Measurements from ENCODE around the gene DIS3L2.

Gene DIS3L2

GRCh38 chr2:232255033-232255432, 293.5 kb downstream of the DIS3L2 start:
- no peak overlapping the region for H3K4me3 ChIP-seq (ENCODE audit: low read depth in 1 of 2, low read length in 2 of 2)
- H3K4me1 ChIP-seq (ENCODE audit: control insufficient read depth in 1 of 2, insufficient read depth in 2 of 2, low read length in 2 of 2) = no peaks in the 10 kb centered on the region
- H3K36me3 ChIP-seq (ENCODE audit: control insufficient read depth in 1 of 2, insufficient read depth in 2 of 2, low read length in 2 of 2) = peaks cover 0 to 7% of the 10 kb centered on the region in 2 donors
- H3K9me3 ChIP-seq (ENCODE audit: control insufficient read depth in 1 of 2, low read length in 2 of 2) = no peaks in the 10 kb centered on the region
- no peaks in the 10 kb centered on the region for H3K27me3 ChIP-seq (ENCODE audit: low read depth, low read length)
- no peak overlapping the region for H3K27ac ChIP-seq (ENCODE audit: low read length)

DNA sequence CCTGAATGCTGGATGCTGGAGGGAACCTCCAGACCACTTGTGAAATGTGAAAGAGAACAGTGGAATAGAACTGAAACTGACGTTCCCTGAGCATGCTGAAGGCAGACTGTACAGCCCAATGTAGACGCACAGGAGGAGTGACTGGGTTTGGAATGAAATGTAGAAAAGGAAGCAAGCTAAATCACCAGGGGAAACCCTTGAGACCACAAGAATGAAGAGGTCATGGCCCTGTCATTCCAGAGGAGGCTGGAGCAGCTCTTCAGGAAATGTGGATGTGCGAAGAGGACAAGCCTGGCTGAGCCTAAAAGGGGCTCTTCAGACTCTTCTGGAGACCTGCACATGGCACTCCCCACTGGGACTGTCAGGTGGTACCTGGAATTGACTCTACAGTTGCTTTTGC, 298.6 kb downstream of the DIS3L2 start:
- no peaks in the 10 kb centered on the region for H3K27me3 ChIP-seq (ENCODE audit: low read depth, low read length)
- no peak overlapping the region for H3K27ac ChIP-seq (ENCODE audit: low read length)
- H3K36me3 ChIP-seq (ENCODE audit: control insufficient read depth in 1 of 2, insufficient read depth in 2 of 2, low read length in 2 of 2) = peaks cover 23 to 26% of the 10 kb centered on the region in 2 donors
- no peaks in the 10 kb centered on the region for H3K4me1 ChIP-seq (ENCODE audit: control insufficient read depth in 1 of 2, insufficient read depth in 2 of 2, low read length in 2 of 2)
- H3K9me3 ChIP-seq (ENCODE audit: control insufficient read depth in 1 of 2, low read length in 2 of 2) = no peaks in the 10 kb centered on the region
- H3K4me3 ChIP-seq (ENCODE audit: low read depth in 1 of 2, low read length in 2 of 2) = no peak overlapping the region

GRCh38 chr2:232261776-232262175, 300.3 kb downstream of the DIS3L2 start:
- Histone ChIP-seq H3K27me3 (ENCODE audit: low read depth, low read length) (no peaks in the 10 kb centered on the region), H3K9me3 (ENCODE audit: control insufficient read depth in 1 of 2, low read length in 2 of 2) (no peaks in the 10 kb centered on the region), H3K4me3 (ENCODE audit: low read depth in 1 of 2, low read length in 2 of 2) (no peak overlapping the region), H3K27ac (ENCODE audit: low read length) (no peak overlapping the region), H3K36me3 (ENCODE audit: control insufficient read depth in 1 of 2, insufficient read depth in 2 of 2, low read length in 2 of 2) (peaks cover 23 to 31% of the 10 kb centered on the region in 2 donors), H3K4me1 (ENCODE audit: control insufficient read depth in 1 of 2, insufficient read depth in 2 of 2, low read length in 2 of 2) (no peaks in the 10 kb centered on the region)

DNA sequence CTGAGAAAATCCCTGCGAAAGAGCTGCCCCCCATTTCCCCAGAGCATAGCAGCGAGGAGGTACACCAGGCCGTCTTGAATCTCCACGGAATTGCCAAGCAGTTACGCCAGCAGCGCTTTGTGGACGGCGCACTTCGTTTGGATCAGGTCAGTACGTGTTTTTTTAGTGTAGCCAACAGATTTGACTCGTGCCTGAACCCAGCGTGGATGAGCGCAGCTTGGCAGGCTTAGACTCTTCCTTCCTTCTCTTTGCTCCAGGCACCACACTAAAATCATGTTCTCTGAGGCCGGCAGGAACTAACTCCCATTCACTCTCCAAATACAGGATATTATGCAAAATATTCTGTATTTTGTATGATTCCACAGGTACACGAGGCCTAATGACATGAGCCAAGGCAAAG, 301.8 kb downstream of the DIS3L2 start:
- no peaks in the 10 kb centered on the region for H3K9me3 ChIP-seq (ENCODE audit: control insufficient read depth in 1 of 2, low read length in 2 of 2)
- no peaks in the 10 kb centered on the region for H3K27me3 ChIP-seq (ENCODE audit: low read depth, low read length)
- H3K36me3 ChIP-seq (ENCODE audit: control insufficient read depth in 1 of 2, insufficient read depth in 2 of 2, low read length in 2 of 2) = peaks cover 23 to 35% of the 10 kb centered on the region in 2 donors
- no peaks in the 10 kb centered on the region for H3K4me1 ChIP-seq (ENCODE audit: control insufficient read depth in 1 of 2, insufficient read depth in 2 of 2, low read length in 2 of 2)
- no peak overlapping the region for H3K4me3 ChIP-seq (ENCODE audit: low read depth in 1 of 2, low read length in 2 of 2)
- H3K27ac ChIP-seq (ENCODE audit: low read length) = no peak overlapping the region

DNA sequence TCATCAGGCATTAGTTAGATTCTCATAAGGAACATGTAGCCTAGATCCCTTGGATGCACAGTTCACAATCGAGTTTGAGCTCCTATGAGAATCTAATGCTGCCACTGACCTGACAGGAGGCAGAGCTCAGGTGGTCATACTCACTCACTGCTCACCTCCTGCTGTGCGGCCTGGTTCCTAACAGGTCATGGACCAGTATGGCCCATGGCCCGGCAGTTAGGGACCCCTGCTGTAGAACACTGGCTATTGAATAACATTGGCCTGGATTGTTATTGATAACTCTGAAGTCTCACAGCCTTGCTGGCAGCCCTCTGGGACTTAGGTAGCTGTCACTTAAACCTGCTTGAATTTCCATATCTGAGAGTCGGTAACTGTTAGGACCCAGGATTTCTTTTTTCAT, 302.6 kb downstream of the DIS3L2 start:
- H3K4me1 ChIP-seq (ENCODE audit: control insufficient read depth in 1 of 2, insufficient read depth in 2 of 2, low read length in 2 of 2) = no peaks in the 10 kb centered on the region
- H3K27me3 ChIP-seq (ENCODE audit: low read depth, low read length) = no peaks in the 10 kb centered on the region
- H3K27ac ChIP-seq (ENCODE audit: low read length) = no peak overlapping the region
- no peaks in the 10 kb centered on the region for H3K9me3 ChIP-seq (ENCODE audit: control insufficient read depth in 1 of 2, low read length in 2 of 2)
- H3K36me3 ChIP-seq (ENCODE audit: control insufficient read depth in 1 of 2, insufficient read depth in 2 of 2, low read length in 2 of 2) = peaks cover 23 to 35% of the 10 kb centered on the region in 2 donors
- no peak overlapping the region for H3K4me3 ChIP-seq (ENCODE audit: low read depth in 1 of 2, low read length in 2 of 2)

DNA sequence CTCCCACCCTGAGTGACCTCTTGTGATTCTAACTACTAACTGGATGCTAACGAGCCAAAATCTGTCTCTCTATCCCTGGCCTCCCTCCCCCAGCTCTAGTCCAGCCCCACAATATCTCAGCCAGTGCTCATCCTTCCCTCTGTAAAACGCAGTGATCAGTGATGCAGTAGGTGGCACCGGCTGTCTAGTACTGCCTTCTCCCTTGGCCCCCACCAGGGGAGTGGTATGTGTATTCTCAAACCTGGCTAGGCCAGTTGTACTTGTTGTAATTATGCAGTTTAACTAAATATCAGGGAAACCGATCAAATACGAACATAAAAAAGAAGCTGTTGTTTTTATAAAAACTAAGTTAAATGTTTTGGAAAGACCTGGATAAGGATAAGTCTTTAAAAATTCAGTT, 303.8 kb downstream of the DIS3L2 start:
- Histone ChIP-seq H3K4me1 (ENCODE audit: control insufficient read depth in 1 of 2, insufficient read depth in 2 of 2, low read length in 2 of 2) (no peaks in the 10 kb centered on the region), H3K27me3 (ENCODE audit: low read depth, low read length) (no peaks in the 10 kb centered on the region), H3K9me3 (ENCODE audit: control insufficient read depth in 1 of 2, low read length in 2 of 2) (no peaks in the 10 kb centered on the region), H3K4me3 (ENCODE audit: low read depth in 1 of 2, low read length in 2 of 2) (no peak overlapping the region), H3K36me3 (ENCODE audit: control insufficient read depth in 1 of 2, insufficient read depth in 2 of 2, low read length in 2 of 2) (peaks cover 23 to 35% of the 10 kb centered on the region in 2 donors), H3K27ac (ENCODE audit: low read length) (no peak overlapping the region)

GRCh38 chr2:232268636-232269165, 307.2 kb downstream of the DIS3L2 start:
- peaks cover 5 to 37% of the 10 kb centered on the region in 2 donors for H3K36me3 ChIP-seq (ENCODE audit: control insufficient read depth in 1 of 2, insufficient read depth in 2 of 2, low read length in 2 of 2)
- no peak overlapping the region for H3K4me3 ChIP-seq (ENCODE audit: low read depth in 1 of 2, low read length in 2 of 2)
- no peak overlapping the region for H3K27ac ChIP-seq (ENCODE audit: low read length)
- H3K9me3 ChIP-seq (ENCODE audit: control insufficient read depth in 1 of 2, low read length in 2 of 2) = no peaks in the 10 kb centered on the region
- no peaks in the 10 kb centered on the region for H3K27me3 ChIP-seq (ENCODE audit: low read depth, low read length)
- no peaks in the 10 kb centered on the region for H3K4me1 ChIP-seq (ENCODE audit: control insufficient read depth in 1 of 2, insufficient read depth in 2 of 2, low read length in 2 of 2)

DNA sequence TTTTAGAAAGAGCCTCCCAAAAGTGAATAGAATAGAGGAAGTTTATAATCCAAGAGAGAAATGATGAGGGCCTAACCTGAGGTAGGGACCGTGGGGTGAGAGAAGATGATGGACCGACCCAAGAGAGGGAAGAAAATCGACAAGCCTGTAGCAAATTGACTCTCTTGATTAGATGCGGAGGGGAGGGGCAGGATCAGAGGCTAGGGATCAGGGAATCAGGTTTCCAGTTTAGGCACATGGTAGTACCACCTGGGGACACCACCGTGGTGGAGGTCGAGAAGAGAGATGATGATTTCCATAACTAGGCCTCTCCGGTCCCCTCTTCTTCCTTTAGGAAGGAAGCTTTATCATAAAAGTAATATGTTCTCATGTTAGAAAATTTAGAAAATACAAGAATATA, 308.4 kb downstream of the DIS3L2 start:
- Histone ChIP-seq H3K27me3 (ENCODE audit: low read depth, low read length) (no peaks in the 10 kb centered on the region), H3K4me1 (ENCODE audit: control insufficient read depth in 1 of 2, insufficient read depth in 2 of 2, low read length in 2 of 2) (no peaks in the 10 kb centered on the region), H3K4me3 (ENCODE audit: low read depth in 1 of 2, low read length in 2 of 2) (no peak overlapping the region), H3K27ac (ENCODE audit: low read length) (no peak overlapping the region), H3K36me3 (ENCODE audit: control insufficient read depth in 1 of 2, insufficient read depth in 2 of 2, low read length in 2 of 2) (peaks cover 0 to 26% of the 10 kb centered on the region in 2 donors), H3K9me3 (ENCODE audit: control insufficient read depth in 1 of 2, low read length in 2 of 2) (no peaks in the 10 kb centered on the region)

DNA sequence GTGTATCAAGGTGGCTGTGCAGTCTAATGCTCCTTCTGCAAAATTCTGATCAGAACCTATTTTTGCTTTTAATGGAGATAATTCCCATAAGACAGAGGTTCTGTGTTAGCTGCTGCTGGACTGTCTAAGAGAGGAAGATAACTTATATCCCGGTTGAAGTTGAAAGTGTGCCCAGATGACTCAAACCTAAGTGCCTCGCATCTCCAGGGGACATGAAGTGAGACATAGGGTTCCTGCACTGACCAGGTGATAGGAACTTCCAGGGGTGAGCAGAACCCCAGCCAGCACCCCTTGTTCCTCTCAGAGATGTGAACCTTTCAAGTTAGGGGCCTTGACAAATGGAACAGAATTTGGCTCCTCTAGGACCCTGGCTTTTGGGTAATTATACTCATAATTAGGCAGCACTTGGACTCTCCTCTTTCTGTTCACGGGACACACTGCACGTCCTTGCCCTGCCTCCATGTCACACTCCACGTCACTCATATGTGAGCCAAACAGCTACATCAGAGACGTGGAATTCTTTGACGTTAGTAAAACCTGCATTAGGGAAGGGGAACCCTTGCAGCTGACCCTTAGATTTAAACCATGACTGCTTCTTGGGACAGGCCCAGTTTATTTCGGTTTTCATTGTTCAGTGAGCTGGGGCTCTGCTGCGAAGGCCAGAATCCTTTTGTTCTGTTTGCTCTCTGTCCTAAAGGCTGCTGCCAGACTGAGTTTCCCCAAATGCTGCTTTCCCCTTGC, 312.6 kb downstream of the DIS3L2 start:
- Histone ChIP-seq H3K9me3 (ENCODE audit: control insufficient read depth in 1 of 2, low read length in 2 of 2) (no peaks in the 10 kb centered on the region), H3K4me3 (ENCODE audit: low read depth in 1 of 2, low read length in 2 of 2) (no peak overlapping the region), H3K27me3 (ENCODE audit: low read depth, low read length) (no peaks in the 10 kb centered on the region), H3K27ac (ENCODE audit: low read length) (no peak overlapping the region), H3K36me3 (ENCODE audit: control insufficient read depth in 1 of 2, insufficient read depth in 2 of 2, low read length in 2 of 2) (peaks cover 4 to 21% of the 10 kb centered on the region in 2 donors), H3K4me1 (ENCODE audit: control insufficient read depth in 1 of 2, insufficient read depth in 2 of 2, low read length in 2 of 2) (no peaks in the 10 kb centered on the region)

DNA sequence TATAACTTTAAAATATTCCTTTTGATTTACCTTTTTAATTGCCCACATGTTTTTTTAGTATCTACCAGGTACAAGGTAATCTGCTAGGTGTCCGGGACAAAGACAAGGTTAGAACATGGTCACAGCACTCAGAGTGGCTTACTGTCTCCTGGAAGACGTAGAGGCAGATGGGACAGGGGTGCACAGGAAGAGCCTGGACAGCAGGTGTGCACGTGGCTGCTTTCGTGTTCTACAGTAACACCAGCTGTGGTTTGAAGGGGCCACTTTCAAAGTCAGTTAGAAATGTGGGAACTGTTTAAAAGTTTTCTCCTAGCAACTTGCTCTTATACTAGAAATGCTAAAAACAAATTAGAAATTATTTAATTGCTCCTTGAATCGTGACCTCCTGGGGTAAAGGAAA, 314.2 kb downstream of the DIS3L2 start:
- peaks cover 6 to 21% of the 10 kb centered on the region in 2 donors for H3K36me3 ChIP-seq (ENCODE audit: control insufficient read depth in 1 of 2, insufficient read depth in 2 of 2, low read length in 2 of 2)
- no peaks in the 10 kb centered on the region for H3K9me3 ChIP-seq (ENCODE audit: control insufficient read depth in 1 of 2, low read length in 2 of 2)
- no peak overlapping the region for H3K4me3 ChIP-seq (ENCODE audit: low read depth in 1 of 2, low read length in 2 of 2)
- H3K27me3 ChIP-seq (ENCODE audit: low read depth, low read length) = no peaks in the 10 kb centered on the region
- no peaks in the 10 kb centered on the region for H3K4me1 ChIP-seq (ENCODE audit: control insufficient read depth in 1 of 2, insufficient read depth in 2 of 2, low read length in 2 of 2)
- no peak overlapping the region for H3K27ac ChIP-seq (ENCODE audit: low read length)

DNA sequence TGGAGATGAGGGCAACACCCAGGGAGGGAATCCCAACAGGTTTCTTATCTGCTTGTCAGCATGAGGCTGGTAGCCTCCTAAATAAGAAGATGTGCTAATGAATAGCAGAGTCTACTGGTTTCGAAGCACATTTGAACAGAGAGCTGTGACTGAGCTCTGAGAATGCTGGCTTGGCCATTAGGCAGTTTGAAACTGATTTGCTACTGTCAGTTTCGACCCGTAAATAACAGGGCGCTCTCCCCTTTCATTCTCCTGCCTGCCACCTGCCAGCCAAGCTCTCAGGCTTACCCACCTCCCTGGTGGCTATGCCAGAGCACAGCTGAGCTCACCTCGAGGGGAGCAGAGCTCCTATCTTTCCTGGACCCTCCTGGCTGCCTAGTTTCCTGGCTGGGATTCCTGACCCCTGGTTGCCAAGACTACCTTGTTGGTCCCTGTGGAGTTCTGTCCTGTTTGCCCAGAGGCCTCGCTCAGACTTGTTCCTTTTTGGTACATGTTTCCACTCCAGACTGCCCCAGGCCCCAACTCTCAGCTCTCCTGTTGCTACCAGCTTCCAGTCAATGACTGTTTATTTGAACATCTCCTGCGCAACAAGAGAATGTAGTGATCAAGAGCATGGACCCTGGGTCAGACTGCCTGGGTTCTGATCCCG, 314.7 kb downstream of the DIS3L2 start:
- no peaks in the 10 kb centered on the region for H3K9me3 ChIP-seq (ENCODE audit: control insufficient read depth in 1 of 2, low read length in 2 of 2)
- H3K27ac ChIP-seq (ENCODE audit: low read length) = no peak overlapping the region
- H3K4me3 ChIP-seq (ENCODE audit: low read depth in 1 of 2, low read length in 2 of 2) = no peak overlapping the region
- peaks cover 8 to 21% of the 10 kb centered on the region in 2 donors for H3K36me3 ChIP-seq (ENCODE audit: control insufficient read depth in 1 of 2, insufficient read depth in 2 of 2, low read length in 2 of 2)
- H3K27me3 ChIP-seq (ENCODE audit: low read depth, low read length) = no peaks in the 10 kb centered on the region
- no peaks in the 10 kb centered on the region for H3K4me1 ChIP-seq (ENCODE audit: control insufficient read depth in 1 of 2, insufficient read depth in 2 of 2, low read length in 2 of 2)

All from muscle layer of duodenum (tissue), 2 donors.